CD4-positive, alpha-beta T cell treated with Interleukin-6 at 100 ng/mL for 8 hours (primary cell): ENCODE results near the gene NEK7.
"Not testable (repeated sequence)": the region's sequence is repeated elsewhere in the genome, so short reads cannot be mapped to it uniquely, and the experiment has no call there.

Source experiments
- DNase-seq: peaks from one replicate; pipeline ENCODE4 v3.0.0-alpha.2; 2020; ENCODE audit warnings: mixed read lengths, low spot score

The NEK7 gene

DNA sequence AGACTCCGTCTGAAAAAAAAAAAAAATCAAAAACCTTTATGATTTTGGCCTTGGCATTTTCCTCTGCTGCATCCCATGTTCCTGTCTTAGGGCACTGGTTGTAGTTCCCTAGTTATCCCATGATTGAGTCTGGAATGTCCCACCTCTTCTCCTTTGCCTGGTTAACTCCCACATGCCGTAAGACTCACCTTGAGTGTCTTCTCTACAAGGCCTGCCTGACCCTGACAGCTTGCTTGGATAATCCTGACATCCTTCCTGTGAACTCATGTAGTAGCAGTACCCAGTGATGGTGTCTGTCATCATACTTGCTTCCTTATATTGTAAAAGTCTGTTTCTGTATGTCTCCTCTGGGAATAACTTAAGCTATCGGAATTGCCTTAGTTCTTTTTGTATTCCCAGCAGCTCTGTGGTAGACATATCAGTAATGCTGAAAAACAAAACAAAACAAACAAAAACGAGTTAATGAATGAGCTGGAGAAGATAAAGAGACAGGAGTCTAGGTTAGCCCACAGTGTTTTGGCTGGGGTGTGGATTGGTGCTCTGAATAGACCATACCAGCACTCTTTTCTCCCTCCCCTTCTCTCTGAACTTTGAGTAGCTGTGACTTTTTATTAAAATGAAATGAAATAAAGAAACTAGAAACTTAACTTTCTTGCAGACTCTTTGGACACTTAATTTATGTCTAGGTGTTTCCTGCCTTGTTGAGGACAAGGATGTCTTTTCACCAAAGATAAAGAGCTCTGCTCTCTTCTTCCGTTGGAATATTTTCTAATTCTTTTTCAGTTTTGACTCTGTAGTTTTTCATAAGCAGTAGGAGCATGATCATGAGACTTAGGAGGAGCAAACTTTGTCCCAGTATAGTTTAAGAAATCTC, 15.1 kb downstream of the NEK7 start:
- no peak for DNase-seq

DNA sequence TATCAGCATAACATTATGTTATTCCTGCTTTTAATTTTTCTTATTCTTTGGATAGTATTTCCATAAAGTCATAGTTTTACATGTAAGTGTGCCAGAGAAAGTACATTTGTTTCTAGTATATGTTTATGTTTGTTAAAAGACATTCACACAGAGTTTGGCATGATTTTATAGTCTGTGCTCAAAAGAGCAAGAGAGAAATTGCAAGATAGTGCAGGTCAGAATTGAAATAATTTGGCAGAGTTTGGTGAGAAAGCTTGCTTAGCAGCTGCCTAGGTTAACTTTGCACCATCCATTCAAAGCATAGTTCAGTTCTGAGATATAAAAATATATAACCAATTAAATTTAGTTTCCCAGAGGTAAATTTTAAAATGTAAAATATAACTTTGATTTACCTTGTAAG, 17.0 kb downstream of the NEK7 start:
- DNase-seq = no peak

DNA sequence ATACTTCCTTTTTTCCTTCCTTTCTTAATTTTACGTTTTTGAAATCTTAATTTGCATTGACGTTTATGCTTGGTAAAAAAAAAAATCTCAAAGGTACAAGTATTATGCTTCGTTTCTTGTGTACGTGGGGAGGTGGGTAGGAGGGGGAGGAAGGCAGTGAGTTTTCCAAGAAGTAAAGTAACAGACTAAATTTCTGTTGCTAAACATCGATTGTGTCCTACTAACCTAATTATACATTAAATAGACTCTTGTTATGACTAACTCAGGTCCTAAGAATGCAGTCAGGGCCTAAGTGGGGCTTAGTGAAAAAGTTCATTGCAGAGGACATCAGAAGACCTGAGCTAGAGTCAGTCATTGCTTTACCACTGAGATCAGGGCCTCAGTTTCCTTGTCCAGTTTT, 17.5 kb downstream of the NEK7 start:
- DNase-seq = no peak

DNA sequence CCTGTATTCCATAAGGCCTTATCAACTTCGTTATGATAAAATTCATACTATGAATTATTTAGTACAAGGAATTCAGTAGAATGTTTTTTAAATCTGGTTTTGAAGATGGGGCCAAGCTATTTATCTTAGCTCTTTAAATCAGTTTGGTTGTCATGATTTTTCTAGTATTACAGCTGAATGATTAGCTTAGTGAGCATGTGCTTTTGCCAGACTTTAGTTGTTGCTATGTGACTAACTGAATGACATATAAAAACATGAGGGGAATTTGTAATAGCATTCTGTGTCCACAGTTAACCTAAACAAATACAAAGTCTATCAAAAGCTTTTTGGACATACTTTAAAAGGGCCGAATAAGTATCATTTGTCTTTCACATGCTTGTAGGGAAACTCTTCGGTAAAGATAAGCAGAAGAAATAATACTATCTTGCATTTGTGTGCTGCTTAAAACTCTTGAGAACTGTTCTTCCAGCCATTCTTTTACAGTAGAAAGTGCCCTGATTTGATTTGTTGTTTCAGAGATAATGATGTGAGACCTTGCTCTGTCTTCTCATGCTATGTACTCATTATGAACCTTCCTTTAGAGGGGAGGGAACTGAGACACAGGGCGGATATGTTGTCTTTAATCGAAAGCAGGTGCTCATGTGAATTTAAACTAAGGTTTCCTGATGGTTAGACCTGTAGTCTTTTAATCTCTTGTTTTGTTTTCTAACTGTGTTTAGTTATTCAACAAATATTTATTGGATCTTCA, 18.8 kb downstream of the NEK7 start:
- peak; percentile 55 for DNase-seq

DNA sequence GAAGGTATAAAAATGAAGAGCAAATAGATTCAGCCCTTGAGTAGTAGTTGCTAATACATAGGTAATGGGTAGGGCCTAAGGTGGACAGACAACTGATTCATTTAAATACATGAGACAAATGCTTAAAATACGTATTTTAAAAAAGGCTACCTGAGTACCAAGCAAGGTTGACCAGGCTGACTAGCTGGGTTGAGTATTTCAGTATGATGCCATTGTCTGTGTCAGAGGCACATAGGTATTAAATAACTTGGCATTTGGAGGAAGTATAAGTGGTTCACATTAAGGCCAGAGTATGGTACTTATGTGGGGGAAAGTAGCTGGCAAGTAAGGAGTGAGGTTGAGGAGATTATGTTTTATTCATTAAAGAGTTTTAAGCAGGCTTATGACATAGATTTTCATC, 19.4 kb downstream of the NEK7 start:
- no peak for DNase-seq

DNA sequence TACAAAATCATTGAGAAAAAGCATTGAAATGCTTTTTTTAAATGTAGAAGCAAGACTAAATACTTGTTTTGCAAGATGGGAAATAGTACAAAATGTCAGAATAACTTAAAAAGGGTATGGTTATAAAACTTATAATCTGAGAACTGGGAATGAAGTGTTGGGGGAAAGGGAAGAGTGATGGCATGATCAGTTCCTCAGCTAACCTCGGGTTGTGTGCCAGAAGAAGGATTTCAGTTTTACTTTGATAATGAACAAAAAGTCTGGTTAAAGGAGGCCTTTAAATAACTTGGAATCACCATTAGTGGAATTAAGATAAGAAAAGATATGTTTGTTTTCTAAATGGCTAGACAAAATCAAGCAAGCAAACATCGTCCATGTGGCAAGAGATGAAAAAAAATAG, 20.7 kb downstream of the NEK7 start:
- DNase-seq = no peak

DNA sequence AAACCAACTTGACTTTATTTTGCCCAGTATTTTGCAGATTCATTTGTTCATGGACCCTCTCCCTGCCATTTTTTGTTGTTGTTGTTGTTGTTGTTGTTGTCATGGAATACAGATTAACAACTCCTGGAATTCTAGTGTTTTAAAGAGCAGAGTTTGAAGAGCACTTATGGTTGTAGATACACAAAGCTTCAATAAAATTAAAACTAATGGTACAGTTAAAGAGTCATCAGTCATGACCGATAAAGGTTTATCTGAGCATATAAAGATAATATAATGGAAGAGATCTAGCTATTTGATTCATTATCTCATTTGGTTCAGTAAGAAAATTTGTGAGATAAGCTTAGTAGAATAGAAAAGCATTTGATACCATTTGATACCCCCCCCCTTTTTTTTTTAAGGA, 21.8 kb downstream of the NEK7 start:
- DNase-seq = no peak

DNA sequence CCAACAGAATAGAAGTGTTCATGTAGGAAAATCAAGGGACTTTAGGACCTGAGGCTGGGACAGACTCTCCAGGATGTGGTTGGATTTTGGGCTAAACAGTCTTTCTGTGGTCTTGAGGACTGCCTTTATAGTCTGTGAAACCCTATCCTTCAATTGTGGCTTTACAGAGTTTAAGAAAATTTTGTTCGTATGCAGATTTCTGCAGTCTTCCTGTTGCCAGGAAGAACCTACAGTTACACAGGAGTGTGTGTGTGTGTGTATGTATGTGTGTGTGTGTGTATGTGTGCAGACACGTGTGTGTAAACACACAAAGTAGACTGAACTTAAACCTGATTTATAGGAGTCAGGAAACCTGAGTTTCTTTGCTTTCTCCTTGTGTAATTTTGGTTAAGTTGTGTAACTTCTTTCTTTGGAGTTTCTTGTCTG, 22.8 kb downstream of the NEK7 start:
- DNase-seq = peak; percentile 53

DNA sequence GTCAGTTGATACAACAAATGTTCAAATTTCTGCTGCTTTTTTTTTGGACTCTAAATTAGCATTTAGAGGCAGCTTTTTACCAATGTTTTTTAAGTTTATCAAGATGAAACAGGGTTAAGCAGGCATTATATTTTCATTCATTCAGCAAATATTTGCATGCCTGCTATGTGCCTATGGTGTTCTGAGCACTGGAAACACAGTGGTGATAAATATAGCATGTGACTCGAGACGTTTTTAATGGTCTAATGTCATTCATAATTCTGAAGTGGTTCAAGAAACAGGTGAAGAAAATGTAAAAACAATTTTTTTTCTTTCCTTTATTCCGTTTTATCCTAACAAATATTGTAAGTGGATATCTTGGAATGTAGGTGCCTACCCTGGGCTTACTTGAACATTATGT, 26.8 kb downstream of the NEK7 start:
- no peak for DNase-seq

DNA sequence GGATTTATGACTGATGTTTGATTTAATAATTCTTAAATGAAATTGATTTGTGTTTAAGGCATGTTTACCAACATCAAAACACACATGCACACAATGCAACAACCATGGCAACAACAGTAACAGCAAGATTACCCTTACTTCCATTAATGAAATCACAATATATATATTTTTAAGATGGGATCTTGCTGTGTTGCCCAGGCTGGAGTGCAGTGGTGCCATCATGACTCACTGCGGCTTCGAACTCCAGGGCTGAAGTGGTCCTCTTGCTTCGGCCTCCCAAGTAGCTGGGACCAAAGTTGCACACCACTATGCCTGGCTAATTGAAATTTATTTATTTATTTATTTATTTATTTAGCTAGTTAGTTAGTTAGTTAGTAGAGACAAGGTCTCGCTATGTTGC, 27.7 kb downstream of the NEK7 start:
- DNase-seq = no peak

DNA sequence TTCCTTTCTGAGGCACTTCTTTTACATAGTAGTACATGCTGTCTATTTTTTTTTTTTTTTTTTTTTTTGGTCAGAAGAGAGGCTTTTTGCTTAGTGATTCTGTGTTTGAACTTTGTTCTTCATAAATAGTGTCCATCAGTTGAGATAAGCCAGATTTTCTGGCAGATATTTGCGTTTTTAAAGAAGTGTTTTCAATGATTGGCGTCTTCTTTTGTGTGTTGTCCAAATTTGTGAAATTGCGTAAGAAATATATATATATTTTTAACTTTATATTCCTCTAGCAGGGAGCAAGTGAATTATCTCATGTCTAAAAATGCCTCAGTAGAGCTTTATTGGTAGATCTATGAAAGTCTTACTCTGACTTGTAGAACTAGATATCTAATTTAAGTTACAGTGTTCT, 28.3 kb downstream of the NEK7 start:
- DNase-seq = no peak

DNA sequence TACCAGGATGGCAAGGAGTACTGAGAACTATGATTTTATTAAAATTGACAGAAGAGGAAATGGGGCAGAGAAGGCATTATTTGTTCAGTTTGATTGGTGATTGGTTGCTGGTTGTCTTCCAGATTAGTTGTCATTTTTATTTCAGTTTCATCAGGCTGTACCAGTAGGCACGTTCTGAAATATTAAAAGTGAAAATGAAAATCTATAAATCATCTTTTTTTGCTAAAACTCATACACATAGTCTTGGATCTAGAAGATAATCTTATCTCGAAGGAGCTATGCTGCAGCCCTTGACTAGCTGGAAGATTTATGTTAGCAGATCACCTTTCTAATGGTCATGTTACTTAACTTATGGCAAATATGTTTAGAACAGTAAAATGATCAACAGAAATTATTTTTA, 29.0 kb downstream of the NEK7 start:
- no peak for DNase-seq

DNA sequence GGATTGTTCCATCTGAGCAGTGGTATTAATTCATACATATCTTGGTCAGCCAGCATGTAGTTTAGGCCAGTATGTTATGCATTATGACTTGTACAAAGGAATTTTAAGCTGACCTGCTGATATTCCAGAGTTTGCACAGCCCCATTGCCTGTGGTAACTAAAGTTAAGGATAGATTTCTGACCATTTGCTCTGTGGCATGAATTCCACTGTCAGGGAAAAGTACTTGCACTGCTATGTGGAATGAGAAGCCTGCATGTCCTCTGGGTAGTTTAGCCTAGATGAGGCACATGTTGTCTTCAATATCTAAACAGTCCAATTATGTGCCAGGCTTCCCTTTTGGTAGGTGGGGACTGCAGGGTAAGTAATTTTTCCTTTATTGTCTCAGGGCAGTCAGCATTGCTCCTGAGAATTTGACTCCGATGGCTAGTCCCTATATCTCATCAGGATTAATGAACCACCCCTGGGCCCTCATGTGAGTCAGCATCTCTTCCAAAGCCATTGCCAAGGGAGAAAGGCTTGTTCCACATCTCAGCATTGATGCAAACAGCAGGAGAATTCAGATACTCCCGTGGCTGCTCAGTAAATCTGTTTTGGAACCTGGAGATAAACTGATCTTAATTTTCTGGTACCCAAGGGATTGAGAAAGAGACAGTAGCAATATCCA, 30.2 kb downstream of the NEK7 start:
- no peak for DNase-seq

DNA sequence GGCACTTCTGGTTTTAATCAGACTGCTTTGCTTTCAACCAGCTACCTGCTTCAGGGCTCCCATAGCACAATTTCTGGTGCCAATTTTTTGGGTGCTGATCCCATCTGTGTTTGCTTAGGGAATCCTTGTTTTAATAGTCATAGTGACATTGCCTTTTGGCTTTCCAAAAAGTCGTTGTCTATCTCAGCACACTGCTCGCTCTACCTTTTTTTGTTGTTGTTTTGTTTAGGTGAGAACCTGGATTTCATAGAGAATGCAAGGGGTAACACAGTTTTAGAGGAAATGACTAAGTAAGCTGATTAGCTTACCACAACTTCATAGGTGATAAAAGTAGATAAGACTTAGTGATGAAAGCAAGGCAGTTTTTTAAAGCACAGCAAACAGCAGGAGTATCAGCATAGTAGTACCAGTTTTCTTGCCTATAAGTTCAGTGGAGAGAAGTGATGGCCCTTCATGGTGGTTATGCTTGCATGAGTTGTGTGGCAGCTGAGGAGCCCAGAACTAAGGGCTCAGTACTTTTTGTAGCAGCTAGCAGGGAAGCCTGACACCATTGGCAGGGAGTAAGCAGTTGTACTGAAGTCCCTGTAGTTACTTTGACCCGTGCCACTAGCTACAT, 31.3 kb downstream of the NEK7 start:
- DNase-seq = peak; percentile 66

DNA sequence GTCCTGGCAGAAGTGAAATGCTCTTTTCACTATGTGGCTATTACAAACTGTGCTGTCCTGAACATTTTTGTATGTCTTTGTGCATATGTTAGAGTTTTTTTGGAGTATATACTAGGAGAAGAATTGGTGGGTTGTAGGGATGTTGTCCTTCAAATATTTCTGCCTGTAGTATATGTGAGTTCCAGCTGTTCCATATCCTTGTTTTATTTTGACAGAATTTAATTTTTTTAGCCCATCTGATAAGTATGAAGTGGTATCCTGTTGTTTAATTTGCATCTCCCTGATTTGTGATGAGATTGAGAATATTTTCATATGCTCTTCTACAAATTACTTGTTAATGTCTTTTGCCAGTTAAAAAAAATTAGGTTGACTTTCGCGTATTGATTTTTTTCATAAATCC, 34.3 kb downstream of the NEK7 start:
- DNase-seq = no peak

DNA sequence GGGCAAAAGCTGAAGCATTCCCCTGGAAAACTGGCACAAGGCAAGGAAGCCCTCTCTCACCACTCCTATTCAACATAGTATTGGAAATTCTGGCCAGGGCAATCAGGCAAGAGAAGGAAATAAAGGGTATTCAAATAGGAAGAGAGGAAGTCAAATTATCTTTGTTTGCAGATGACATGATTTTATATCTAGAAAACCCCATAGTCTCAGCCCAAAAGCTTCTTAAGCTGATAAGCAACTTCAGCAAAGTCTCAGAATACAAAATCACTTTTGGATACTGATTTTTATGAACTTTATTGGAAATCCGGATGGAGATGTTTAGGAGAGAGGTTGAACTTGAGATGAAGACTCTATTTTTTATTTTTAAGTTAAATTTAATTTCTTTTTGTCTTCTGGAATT, 37.1 kb downstream of the NEK7 start:
- DNase-seq = not testable (repeated sequence)

DNA sequence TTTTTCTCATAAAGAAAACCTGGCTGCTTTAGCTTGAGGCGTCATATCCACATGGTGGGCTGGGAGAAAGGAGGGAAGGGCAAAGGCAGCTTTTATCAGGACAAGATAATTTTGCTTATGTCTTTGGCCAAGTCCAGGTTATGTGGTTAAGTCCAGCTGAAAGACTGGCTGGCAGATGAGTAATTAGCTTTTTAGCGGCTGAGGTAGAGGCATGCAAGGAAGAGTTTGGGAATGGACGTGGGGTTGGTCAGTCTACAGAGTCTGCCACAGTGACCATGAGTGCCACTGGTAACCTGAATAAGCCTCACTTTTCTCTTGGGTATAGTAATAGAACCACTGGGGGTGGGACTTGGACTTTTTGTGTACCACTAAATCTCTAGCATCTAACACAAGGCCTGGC, 39.8 kb downstream of the NEK7 start:
- no peak for DNase-seq

DNA sequence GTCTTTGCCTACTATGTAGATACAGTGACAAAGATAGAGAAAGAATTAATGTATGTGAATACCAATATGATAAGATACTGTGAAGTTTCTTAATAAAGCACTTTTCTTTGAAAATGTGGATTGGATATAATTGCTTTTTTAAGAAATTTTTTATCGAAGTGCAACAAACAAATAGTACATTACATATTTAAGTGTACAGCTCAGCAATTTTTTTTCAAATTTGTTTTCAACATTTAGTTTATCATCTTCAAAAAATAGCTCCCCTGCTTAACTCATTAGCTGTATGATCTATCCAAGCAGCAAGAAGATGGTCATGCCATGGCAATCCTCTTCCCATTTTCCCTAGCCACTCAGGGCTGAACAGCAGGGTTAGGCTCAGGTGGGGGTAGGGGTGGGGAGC, 40.5 kb downstream of the NEK7 start:
- DNase-seq = no peak

DNA sequence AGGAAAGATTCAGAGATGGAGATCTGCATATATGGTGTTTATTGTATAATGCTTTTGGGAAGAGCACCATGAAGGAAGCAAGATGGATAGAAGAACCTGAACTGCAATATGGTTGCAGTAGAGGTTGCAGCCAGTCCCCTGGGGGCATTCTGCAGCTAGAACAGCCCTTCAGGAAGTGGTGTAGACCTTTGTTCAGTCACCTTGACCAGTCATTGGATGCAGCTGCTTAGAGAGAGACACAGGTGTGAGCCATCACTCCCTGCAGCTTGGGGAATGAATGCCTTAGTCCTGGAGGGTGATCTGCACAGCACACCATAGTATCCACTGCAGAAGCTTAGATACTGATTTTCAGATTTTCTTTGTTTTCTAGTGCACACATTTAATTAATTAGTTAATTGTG, 42.3 kb downstream of the NEK7 start:
- no peak for DNase-seq

DNA sequence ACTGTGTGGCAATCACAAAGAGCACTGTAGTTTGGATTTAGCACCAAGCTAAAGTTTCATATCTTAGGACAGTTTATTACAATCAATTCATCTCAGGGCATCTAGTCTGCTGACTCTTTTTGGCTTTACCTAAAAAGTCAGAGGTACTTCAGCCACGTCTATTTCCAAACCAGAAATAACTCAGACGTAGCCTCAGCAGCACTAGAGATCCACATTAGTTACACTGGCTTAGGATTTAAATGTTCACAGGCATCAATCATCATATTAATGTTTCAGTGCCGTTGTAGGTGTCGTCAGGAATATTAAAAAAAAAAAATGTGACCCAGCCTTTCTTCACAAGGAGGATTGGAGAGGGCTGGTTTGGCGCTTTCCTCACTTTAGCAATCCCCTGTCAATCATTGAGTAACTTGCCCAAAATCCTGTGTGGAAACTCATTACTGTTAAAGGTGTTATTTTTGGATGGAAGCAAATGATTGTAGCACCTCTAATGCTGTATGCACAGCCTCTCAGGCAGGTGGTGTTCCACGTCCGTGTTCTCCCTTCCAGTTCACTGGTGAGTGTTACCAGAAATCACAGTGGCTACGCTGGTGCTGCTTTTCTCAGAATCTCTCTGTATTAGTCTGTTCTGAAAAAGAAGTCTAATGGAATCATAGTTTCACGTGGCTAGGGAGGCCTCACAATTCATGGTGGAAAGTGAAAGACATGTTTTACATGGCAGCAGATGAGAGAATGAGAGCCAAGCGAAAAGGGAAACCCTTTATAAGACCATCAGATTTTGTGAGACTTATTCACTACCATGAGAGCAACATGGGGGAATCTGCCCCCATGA, 45.4 kb downstream of the NEK7 start:
- no peak for DNase-seq

DNA sequence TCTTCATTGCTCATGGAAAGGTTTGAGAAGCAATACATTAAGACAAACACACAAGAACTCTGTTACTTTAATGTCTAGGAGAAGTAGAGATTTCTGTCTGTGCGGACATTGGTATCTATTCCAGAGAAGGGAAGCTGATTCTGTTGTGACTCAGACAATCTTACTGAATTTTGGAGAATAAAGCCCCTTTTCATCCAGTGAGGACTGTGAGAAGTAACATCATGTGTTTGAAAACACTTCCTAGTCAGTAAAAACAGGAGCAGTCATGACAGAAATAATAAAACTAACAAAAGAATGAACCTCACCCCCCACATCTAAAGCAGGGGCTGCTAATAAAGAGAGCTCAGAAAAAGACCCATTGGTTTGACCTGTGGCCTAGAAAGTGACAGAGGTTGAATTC, 46.6 kb downstream of the NEK7 start:
- DNase-seq = no peak
